ENCODE results near the gene S100A10.

DNA sequence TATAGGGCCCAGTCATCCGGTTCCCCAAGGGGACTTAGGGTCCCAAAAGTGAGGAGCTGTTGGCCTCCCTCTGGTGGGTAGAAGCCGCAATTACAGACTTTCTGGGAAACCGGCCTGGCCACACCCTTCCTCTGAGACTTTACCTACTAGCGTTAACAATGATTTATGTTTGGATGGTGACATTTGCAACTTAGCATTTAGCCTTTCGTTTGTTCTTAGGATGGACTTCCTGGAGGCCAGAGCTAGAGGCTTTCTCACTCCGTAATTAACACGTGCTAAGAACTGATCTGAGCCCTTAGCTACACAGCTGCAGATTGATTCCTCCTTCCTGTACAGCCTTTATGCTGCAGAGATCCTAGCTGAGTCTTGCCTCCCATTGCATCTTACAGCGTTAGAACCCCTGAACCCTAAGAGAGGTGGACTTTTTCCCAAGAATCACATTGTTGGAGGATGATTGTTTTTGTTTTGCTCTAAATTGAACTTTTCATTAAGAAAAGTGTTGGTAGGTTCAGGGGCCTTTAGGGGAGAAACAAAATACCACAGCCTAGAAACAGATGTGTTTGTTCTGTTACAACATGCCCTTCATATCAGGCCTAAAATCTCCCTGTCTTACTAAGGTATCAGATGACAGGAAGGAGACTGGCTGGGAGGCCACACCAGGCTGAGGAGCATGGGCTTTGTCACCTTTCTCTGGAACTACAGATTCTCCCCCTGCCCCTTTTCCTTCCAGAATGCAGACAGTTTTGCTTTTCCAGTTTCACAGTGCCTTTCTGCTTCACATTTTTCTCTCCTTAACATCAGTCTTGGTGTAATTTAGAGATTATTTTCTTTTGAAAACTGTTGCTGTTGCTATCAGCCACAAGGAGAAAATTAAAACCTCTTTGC is 41.2 kb upstream of the S100A10 start:
- no peak for TF ChIP-seq POLR2A (IDR thresholded peaks at IDR 0.05)
- TF ChIP-seq, protein P1, sequence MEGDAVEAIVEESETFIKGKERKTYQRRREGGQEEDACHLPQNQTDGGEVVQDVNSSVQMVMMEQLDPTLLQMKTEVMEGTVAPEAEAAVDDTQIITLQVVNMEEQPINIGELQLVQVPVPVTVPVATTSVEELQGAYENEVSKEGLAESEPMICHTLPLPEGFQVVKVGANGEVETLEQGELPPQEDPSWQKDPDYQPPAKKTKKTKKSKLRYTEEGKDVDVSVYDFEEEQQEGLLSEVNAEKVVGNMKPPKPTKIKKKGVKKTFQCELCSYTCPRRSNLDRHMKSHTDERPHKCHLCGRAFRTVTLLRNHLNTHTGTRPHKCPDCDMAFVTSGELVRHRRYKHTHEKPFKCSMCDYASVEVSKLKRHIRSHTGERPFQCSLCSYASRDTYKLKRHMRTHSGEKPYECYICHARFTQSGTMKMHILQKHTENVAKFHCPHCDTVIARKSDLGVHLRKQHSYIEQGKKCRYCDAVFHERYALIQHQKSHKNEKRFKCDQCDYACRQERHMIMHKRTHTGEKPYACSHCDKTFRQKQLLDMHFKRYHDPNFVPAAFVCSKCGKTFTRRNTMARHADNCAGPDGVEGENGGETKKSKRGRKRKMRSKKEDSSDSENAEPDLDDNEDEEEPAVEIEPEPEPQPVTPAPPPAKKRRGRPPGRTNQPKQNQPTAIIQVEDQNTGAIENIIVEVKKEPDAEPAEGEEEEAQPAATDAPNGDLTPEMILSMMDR (IDR thresholded peaks at IDR 0.05), result peak in 1 of 3 donors; percentile 41

Data from lower leg skin (tissue), 3 donors.